Heart left ventricle (tissue), 16 donors: Measurements from ENCODE around the gene TNNC1. TPM values are rescaled to one million over a fixed set of nuclear protein-coding genes. Genes with fewer than 3 reads are reported as not detected.
A peak's percentile ranks its signal among the peaks of the same experiment; 100 is the strongest.

ENCODE experiments used
- ATAC-seq, 4 donors: fragments of 200-7000 bp; cut with Tn5 transposase; one replicate each; pipeline ENCODE4 v1.9.1; 2020 to 2022; ENCODE audit warnings: moderate library complexity in 4 of 4, mild to moderate bottlenecking in 3 of 4, moderate number of reproducible peaks in 1 of 4
- DNase-seq, 5 donors: peaks; one replicate each; pipeline ENCODE4 v3.0.0-alpha.2; 2020
- H3K27ac ChIP-seq, 12 donors: fragments of 200-600 bp; sonication (generic) in 4 of 12; one replicate each; pipeline versions ENCODE4 v1.5.0 to v1.8.0; 2016 to 2022; ENCODE audit warnings: mild to moderate bottlenecking in 2 of 12
- H3K27me3 ChIP-seq, 9 donors: fragments of 200-600 bp; sonication (generic) in 2 of 9; one replicate each; pipeline versions ENCODE4 v1.5.1 to v1.8.0; 2016 to 2022; ENCODE audit warnings: mild to moderate bottlenecking in 3 of 9
- H3K36me3 ChIP-seq, 9 donors: fragments of 200-600 bp; sonication (generic) in 2 of 9; one replicate each; pipeline versions ENCODE4 v1.5.0 to v1.8.0; 2018 to 2022; ENCODE audit warnings: mild to moderate bottlenecking in 2 of 9
- H3K4me1 ChIP-seq, 12 donors: fragments of 200-600 bp; sonication (generic) in 4 of 12; one replicate each; pipeline versions ENCODE4 v1.5.0 to v1.8.0; 2016 to 2022; ENCODE audit warnings: mild to moderate bottlenecking in 3 of 12
- H3K4me3 ChIP-seq, 12 donors: fragments of 200-600 bp; sonication (generic) in 4 of 12; one replicate each; pipeline versions ENCODE4 v1.5.0 to v1.8.0; 2017 to 2022; ENCODE audit warnings: mild to moderate bottlenecking in 9 of 12, moderate library complexity in 4 of 12
- H3K9me3 ChIP-seq, 12 donors: fragments of 200-600 bp; sonication (generic) in 4 of 12; one replicate each; pipeline versions ENCODE4 v1.5.0 to v1.8.0; 2016 to 2022; ENCODE audit warnings: mild to moderate bottlenecking in 1 of 12
- CTCF ChIP-seq, 12 donors: fragments of 200-600 bp; sonication (generic) in 4 of 12; IDR thresholded peaks; one replicate each; pipeline versions ENCODE4 v1.5.0 to v1.8.0; 2018 to 2022; ENCODE audit warnings: antibody characterized with exemption in 12 of 12, mild to moderate bottlenecking in 5 of 12
- POLR2A ChIP-seq, 2 donors: fragments of 450-650 bp; IDR thresholded peaks; one replicate each; pipeline ENCODE4 v1.6.1; 2017; ENCODE audit warnings: antibody characterized with exemption in 2 of 2, mild to moderate bottlenecking in 2 of 2, moderate library complexity in 2 of 2
- WGBS, 4 donors: extraction: QIAGEN DNeasy Blood & Tissue Kit in 2 of 4; methylation state at CpG; one replicate each; pipeline versions ENCODE4 v1.1.5 to v1.1.7; 2013 to 2018; 5-methylcytosine and 5-hydroxymethylcytosine counted together
- intact Hi-C, 10 donors: fragments of 100-400 bp; cut with DNase I; formaldehyde crosslinking; loops; one replicate each; pipeline versions ENCODE4 v1.11.1 to v1.14.2; 2022
- polyA plus RNA-seq, 2 donors: library from polyadenylated mRNA; stranded (reverse); fragments of 200-250 nt; gene quantifications; one replicate each; pipeline ENCODE4 v1.2.3, GENCODE V29; 2013
- total RNA-seq, 9 donors: library from RNA; depleted of rRNA in 2 of 9; stranded (reverse); fragments of >200 nt in 2 of 9; fragmentation: NEBNext Ultra II Directional in 3 of 9; extraction: Animal tissue kit (Norgen Biotek cat#: 25700) in 3 of 9; gene quantifications; one replicate each; pipeline versions ENCODE4 v1.1.0 to v1.2.4, GENCODE V29; 2016 to 2023
- donor health status: ischemic (EF 13 %, LVEDD 7.1; RV severe dilation, severe dysfunction).
- donor health status: healthy with polysubstance abuse.
- donor health status: DM: no; HTN: yes; CAD: no.
- donor health status: DM: no; HTN: no; CAD: no.
- donor health status: ischemic (EF 25% LVEDD 6.9; RV normal size, moderate dysfunction).
- donor health status: ischemic (EF 25% LVEDD 5.7; RV mildly dilated, moderate dysfunction).
- donor health status: healthy.
- donor health status: DM: yes; HTN: yes; CAD: no.
- donor health status: ischemic (EF 35%, LVEDD 5.7; RV mildly dilated, moderate dysfunction).
- donor health status: nonischemic (EF 11% LVEDD 7.7; RV severe dilation, severe dysfunction).
- donor health status: DM: yes; HTN: yes; CAD: no.
- donor health status: PGD.
- donor health status: ischemic (EF 29% LVEDD 5.4; RV normal size, mild dysfunction).
- donor health status: nonischemic (EF 23%, LVEDD 6.1; RV moderate dilation, normal function).

TNNC1 gene
- total and polyA plus RNA-seq, 11 donors, result 4,301 to 20,003 (median 8,364) TPM

- Histone ChIP-seq H3K27me3 (no peaks in the 10 kb centered on the region), H3K4me1 (peaks cover 0 to 33% (median 22%) of the 10 kb centered on the region in 12 donors), H3K36me3 (peaks cover 0 to 49% (median 40%) of the 10 kb centered on the region in 9 donors), H3K9me3 (no peaks in the 10 kb centered on the region), H3K4me3 (peak overlapping the region; percentile 57 to 92 (median 81)), H3K27ac (peak overlapping the region; percentile 85 to 99 (median 94))
- intact Hi-C loops, result loop anchor here in 2 of 10 donors (5.0 to 10.0 kb wide), 2 partner anchors 81 to 229 kb away; partner anchors contain the start of genes GNL3 (in 1 of the 2), PBRM1 (in 1 of the 2) and UQCC5 (in 1 of the 2)
- DNase-seq (peak in 4 of 5 donors; percentile 36 to 66 (median 56)), ATAC-seq (peak in 3 of 4 donors; percentile 3 to 5 (median 4))
- 5 to 9% (median 7%) methylated on average over 13 of the region's 13 CpGs for WGBS, 4 donors
- TF ChIP-seq CTCF (IDR thresholded peaks at IDR 0.05), result no peak
- no peak for TF ChIP-seq POLR2A (IDR thresholded peaks at IDR 0.05)
These were observed 2.4 kb upstream of the TNNC1 start for GRCh38 chr3:52456169-52456799.

GRCh38 chr3:52455283-52456168 lies 1.7 kb upstream of the TNNC1 start, which contains the start of gene NISCH:
Gene NISCH (plus strand): TSS chr3:52455604. CDS start chr3:52455642, 38 bp downstream.
- 1 to 3% (median 1%) methylated on average over 34 to 86 of the region's 86 CpGs for WGBS, 4 donors

GRCh38 chr3:52454938-52455282 lies 1.1 kb upstream of the TNNC1 start:
- no peak for DNase-seq
- peaks cover 0 to 46% (median 28%) of the 10 kb centered on the region in 9 donors for H3K36me3 ChIP-seq
- peak overlapping the region; percentile 85 to 99 (median 94) for H3K27ac ChIP-seq
- no peaks in the 10 kb centered on the region for H3K9me3 ChIP-seq
- H3K4me3 ChIP-seq, result peak overlapping the region; percentile 57 to 92 (median 81)
- peaks cover 0 to 44% (median 24%) of the 10 kb centered on the region in 12 donors for H3K4me1 ChIP-seq
- no peaks in the 10 kb centered on the region for H3K27me3 ChIP-seq
- intact Hi-C loops, result loop anchor here in 2 of 10 donors (5.0 to 10.0 kb wide), 2 partner anchors 82 to 230 kb away; partner anchors contain the start of genes GNL3 (in 1 of the 2), PBRM1 (in 1 of the 2) and UQCC5 (in 1 of the 2)
- no peak for TF ChIP-seq CTCF (IDR thresholded peaks at IDR 0.05)
- no peak for TF ChIP-seq POLR2A (IDR thresholded peaks at IDR 0.05)
- ATAC-seq, result no peak
- 25 to 35% (median 31%) methylated on average over 10 to 11 of the region's 11 CpGs for WGBS, 4 donors

More at GRCh38 chr3:52455283-52456168, 1.7 kb upstream of the TNNC1 start, which contains the start of gene NISCH:
- H3K4me3 ChIP-seq, result peak within 1 kb of the TSS; percentile 57 to 92 (median 81)
- H3K4me1 ChIP-seq, result peaks cover 0 to 39% (median 23%) of the 10 kb centered on the region in 12 donors
- H3K27ac ChIP-seq, result peak within 1 kb of the TSS; percentile 85 to 99 (median 94)
- DNase-seq (peak; percentile 92 to 96 (median 94)), ATAC-seq (peak; percentile 13 to 59 (median 36))
- no peaks in the 10 kb centered on the region for H3K27me3 ChIP-seq
- H3K9me3 ChIP-seq, result no peaks in the 10 kb centered on the region
- H3K36me3 ChIP-seq, result peaks cover 0 to 48% (median 34%) of the 10 kb centered on the region in 9 donors
- TF ChIP-seq CTCF (IDR thresholded peaks at IDR 0.05) (peak in 1 of 12 donors; percentile 6), POLR2A (IDR thresholded peaks at IDR 0.05) (peak in 1 of 2 donors; percentile 66)
- intact Hi-C loops, result loop anchor here in 2 of 10 donors (5.0 to 10.0 kb wide), 2 partner anchors 82 to 229 kb away; partner anchors contain the start of genes GNL3 (in 1 of the 2), PBRM1 (in 1 of the 2) and UQCC5 (in 1 of the 2)
